ENCODE measurements around the gene TSC1. TPM values are rescaled to one million over a fixed set of nuclear protein-coding genes. Genes with fewer than 3 reads are reported as not detected.

The TSC1 gene
- total RNA-seq, 1 experiment from 2014 or later, result 40.9 TPM

- Histone ChIP-seq H3K4me3 (ENCODE audit: low read depth, low read length, poor library complexity, severe bottlenecking) (no peak overlapping the region), H3K36me3 (ENCODE audit: insufficient read depth, low read length, poor library complexity, severe bottlenecking) (no peaks in the 10 kb centered on the region), H3K27me3 (replicated peaks; ENCODE audit: insufficient read depth, low read depth, low read length, poor library complexity) (no peaks in the 10 kb centered on the region), H3K27ac (ENCODE audit: low read depth, low read length, poor library complexity, severe bottlenecking) (no peak overlapping the region), H3K9me3 (ENCODE audit: low read depth, low read length, poor library complexity, severe bottlenecking) (no peaks in the 10 kb centered on the region), H3K4me1 (ENCODE audit: insufficient read depth, low read length, poor library complexity, severe bottlenecking) (peaks cover 12% of the 10 kb centered on the region)
- TF ChIP-seq, protein P1, sequence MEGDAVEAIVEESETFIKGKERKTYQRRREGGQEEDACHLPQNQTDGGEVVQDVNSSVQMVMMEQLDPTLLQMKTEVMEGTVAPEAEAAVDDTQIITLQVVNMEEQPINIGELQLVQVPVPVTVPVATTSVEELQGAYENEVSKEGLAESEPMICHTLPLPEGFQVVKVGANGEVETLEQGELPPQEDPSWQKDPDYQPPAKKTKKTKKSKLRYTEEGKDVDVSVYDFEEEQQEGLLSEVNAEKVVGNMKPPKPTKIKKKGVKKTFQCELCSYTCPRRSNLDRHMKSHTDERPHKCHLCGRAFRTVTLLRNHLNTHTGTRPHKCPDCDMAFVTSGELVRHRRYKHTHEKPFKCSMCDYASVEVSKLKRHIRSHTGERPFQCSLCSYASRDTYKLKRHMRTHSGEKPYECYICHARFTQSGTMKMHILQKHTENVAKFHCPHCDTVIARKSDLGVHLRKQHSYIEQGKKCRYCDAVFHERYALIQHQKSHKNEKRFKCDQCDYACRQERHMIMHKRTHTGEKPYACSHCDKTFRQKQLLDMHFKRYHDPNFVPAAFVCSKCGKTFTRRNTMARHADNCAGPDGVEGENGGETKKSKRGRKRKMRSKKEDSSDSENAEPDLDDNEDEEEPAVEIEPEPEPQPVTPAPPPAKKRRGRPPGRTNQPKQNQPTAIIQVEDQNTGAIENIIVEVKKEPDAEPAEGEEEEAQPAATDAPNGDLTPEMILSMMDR (conservative IDR thresholded peaks at IDR 0.05; ENCODE audit: low read depth, low read length), result no peak
- TF ChIP-seq EZH2 (IDR thresholded peaks at IDR 0.05; ENCODE audit: borderline replicate concordance, low read depth, low read length, poor library complexity, severe bottlenecking), result no peak
- DNase-seq (ENCODE audit: low spot score), result no peak
- POLR2A ChIA-PET (ENCODE audit: low non-redundant PET), result no interaction called here
- CTCF ChIA-PET, result no interaction called here
- BruUV-seq (replicated peaks), result no TSS peak
- intact Hi-C loops (cut with micrococcal nuclease; ENCODE audit: unreplicated experiment), result no loop called here
These were observed 90.9 kb downstream of the TSC1 start for GRCh38 chr9:132853482-132853881.

DNA sequence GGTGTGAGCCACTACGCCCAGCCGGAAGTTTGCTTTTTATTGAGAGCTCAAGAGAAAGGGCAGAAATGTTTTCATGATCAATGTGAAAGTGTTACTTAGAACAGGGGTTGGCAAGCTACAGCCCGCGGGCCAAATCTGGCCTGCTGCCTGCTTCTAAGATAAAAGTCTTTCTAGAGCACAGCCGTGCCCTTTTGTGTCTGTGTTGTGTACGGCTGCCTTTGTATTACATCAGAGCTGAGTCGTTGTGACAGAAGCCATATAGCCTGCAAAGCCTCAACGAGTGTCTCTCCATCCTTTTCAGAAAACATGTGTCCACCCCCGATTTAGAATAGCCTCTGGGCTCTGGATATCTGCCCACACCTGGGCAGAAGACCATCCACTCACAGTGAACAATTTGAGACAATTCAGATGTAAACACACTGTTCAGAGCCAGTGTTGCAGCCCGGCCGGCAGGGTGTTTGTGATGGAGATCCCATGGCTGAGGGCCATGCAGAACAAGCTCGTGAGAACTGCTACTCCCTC, 95.2 kb downstream of the TSC1 start:
- Histone ChIP-seq H3K36me3 (ENCODE audit: insufficient read depth, low read length, poor library complexity, severe bottlenecking) (no peaks in the 10 kb centered on the region), H3K4me1 (ENCODE audit: insufficient read depth, low read length, poor library complexity, severe bottlenecking) (no peaks in the 10 kb centered on the region), H3K9me3 (ENCODE audit: low read depth, low read length, poor library complexity, severe bottlenecking) (no peaks in the 10 kb centered on the region), H3K27me3 (replicated peaks; ENCODE audit: insufficient read depth, low read depth, low read length, poor library complexity) (no peaks in the 10 kb centered on the region), H3K4me3 (ENCODE audit: low read depth, low read length, poor library complexity, severe bottlenecking) (no peak overlapping the region), H3K27ac (ENCODE audit: low read depth, low read length, poor library complexity, severe bottlenecking) (no peak overlapping the region)
- POLR2A ChIA-PET (ENCODE audit: low non-redundant PET), result no interaction called here
- BruUV-seq (replicated peaks), result no TSS peak
- CTCF ChIA-PET, result interaction anchor here (0.7 kb wide), 1 partner anchor 26 kb away, joined by 6 read pairs; no protein-coding TSS in a partner anchor
- no peak for DNase-seq (ENCODE audit: low spot score)
- intact Hi-C loops (cut with micrococcal nuclease; ENCODE audit: unreplicated experiment), result no loop called here
- no peak for TF ChIP-seq EZH2 (IDR thresholded peaks at IDR 0.05; ENCODE audit: borderline replicate concordance, low read depth, low read length, poor library complexity, severe bottlenecking)
- TF ChIP-seq, protein P1 (conservative IDR thresholded peaks at IDR 0.05; ENCODE audit: low read depth, low read length), result no peak

DNA sequence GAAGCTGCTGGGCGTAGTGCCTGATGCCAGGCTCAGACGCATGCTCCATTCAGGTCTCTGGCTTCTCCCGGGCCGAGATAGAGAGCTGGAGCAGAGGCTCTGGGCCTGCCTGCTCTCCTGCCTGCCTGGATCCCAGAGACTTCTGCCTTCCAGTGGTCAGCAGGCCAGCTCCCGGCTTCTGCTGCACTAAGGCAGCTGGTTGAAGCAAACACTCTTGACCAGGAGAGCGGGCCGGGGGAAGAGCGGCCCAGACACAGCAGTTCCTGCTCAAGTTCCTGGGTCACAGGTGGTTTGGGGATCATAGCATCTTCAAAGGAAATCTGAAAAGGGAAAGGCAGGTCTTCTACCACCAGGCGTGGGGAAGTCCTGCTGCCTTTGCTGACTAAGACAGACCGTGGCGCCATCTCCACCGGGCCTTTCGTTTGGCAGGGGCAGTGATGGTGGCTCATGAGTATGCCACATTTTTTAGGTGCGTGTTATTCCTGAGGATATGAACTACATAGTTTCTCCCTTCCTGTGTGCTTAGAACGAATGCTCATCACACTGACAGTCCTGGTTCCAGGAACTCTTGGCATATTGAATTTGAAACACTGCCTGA, 97.4 kb downstream of the TSC1 start:
- Histone ChIP-seq H3K4me1 (ENCODE audit: insufficient read depth, low read length, poor library complexity, severe bottlenecking) (no peaks in the 10 kb centered on the region), H3K9me3 (ENCODE audit: low read depth, low read length, poor library complexity, severe bottlenecking) (no peaks in the 10 kb centered on the region), H3K4me3 (ENCODE audit: low read depth, low read length, poor library complexity, severe bottlenecking) (no peak overlapping the region), H3K27me3 (replicated peaks; ENCODE audit: insufficient read depth, low read depth, low read length, poor library complexity) (no peaks in the 10 kb centered on the region), H3K36me3 (ENCODE audit: insufficient read depth, low read length, poor library complexity, severe bottlenecking) (no peaks in the 10 kb centered on the region), H3K27ac (ENCODE audit: low read depth, low read length, poor library complexity, severe bottlenecking) (no peak overlapping the region)
- no peak for DNase-seq (ENCODE audit: low spot score)
- no peak for TF ChIP-seq EZH2 (IDR thresholded peaks at IDR 0.05; ENCODE audit: borderline replicate concordance, low read depth, low read length, poor library complexity, severe bottlenecking)
- TF ChIP-seq, protein P1 (conservative IDR thresholded peaks at IDR 0.05; ENCODE audit: low read depth, low read length), result no peak
- no TSS peak for BruUV-seq (replicated peaks)
- intact Hi-C loops (cut with micrococcal nuclease; ENCODE audit: unreplicated experiment), result no loop called here
- ChIA-PET POLR2A (ENCODE audit: low non-redundant PET) (no interaction called here), CTCF (no interaction called here)

Measured in A673 (cell line).